GM12801 (cell line): ENCODE data around the gene ASPM.

Experiments
- TF ChIP-seq, protein P1 (sequence below): IDR thresholded peaks from one replicate; pipeline ENCODE4 v1.5.1; 2011; ENCODE audit warnings: control low read depth; ENCODE audit not compliant: insufficient read length; ENCODE audit errors: extremely low read depth

ASPM gene

DNA sequence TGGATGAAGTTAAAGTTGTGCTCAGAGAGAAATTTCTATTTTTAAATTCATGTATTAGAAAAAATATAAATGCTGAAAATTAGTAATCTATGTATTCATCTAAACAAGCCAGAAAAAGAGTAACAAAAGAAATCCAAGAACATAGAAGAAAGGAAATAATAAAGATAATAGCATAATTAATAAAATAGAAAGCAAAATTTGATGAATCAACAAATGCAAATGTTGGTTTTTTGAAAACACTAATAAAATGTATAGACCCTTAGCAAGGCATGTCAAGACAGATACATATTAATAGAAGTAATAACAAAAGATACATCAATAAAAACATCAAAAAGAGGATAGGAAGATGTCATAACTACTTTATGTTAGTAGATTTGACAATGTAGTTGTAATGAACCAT, 97.4 kb downstream of the ASPM start:
- TF ChIP-seq, protein P1, sequence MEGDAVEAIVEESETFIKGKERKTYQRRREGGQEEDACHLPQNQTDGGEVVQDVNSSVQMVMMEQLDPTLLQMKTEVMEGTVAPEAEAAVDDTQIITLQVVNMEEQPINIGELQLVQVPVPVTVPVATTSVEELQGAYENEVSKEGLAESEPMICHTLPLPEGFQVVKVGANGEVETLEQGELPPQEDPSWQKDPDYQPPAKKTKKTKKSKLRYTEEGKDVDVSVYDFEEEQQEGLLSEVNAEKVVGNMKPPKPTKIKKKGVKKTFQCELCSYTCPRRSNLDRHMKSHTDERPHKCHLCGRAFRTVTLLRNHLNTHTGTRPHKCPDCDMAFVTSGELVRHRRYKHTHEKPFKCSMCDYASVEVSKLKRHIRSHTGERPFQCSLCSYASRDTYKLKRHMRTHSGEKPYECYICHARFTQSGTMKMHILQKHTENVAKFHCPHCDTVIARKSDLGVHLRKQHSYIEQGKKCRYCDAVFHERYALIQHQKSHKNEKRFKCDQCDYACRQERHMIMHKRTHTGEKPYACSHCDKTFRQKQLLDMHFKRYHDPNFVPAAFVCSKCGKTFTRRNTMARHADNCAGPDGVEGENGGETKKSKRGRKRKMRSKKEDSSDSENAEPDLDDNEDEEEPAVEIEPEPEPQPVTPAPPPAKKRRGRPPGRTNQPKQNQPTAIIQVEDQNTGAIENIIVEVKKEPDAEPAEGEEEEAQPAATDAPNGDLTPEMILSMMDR: no peak

DNA sequence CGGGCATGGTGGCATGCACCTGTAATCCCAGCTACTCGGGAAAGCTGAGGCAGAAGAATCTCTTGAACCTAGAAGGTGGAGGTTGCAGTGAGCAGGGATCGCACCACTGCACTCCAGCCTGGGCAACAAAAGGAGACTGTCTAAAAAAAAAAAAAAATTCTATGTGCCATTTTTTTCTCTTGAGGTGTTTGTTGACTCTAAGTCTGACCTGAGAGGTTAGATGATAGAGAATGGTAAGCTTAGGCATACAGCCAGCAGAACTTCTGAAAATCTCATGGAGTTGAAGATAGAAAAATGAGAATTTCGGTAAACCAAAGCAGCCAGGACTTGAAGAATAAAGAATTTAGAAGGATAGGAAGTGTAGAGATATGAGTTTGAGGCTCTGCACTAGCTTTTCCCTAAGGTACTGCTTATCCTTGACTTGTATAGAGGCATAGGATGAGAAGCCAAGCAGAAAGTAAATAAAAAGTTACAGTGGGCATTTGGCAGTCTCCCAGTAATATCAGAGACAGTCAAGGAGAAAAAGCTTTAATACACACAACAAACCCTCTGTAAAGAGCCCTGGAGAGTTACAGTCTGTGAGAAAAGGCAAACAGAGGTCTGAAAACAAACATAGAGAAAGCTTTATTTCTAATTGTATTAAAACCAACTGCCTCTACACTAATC, 103.7 kb downstream of the ASPM start:
- TF ChIP-seq, protein P1: no peak

DNA sequence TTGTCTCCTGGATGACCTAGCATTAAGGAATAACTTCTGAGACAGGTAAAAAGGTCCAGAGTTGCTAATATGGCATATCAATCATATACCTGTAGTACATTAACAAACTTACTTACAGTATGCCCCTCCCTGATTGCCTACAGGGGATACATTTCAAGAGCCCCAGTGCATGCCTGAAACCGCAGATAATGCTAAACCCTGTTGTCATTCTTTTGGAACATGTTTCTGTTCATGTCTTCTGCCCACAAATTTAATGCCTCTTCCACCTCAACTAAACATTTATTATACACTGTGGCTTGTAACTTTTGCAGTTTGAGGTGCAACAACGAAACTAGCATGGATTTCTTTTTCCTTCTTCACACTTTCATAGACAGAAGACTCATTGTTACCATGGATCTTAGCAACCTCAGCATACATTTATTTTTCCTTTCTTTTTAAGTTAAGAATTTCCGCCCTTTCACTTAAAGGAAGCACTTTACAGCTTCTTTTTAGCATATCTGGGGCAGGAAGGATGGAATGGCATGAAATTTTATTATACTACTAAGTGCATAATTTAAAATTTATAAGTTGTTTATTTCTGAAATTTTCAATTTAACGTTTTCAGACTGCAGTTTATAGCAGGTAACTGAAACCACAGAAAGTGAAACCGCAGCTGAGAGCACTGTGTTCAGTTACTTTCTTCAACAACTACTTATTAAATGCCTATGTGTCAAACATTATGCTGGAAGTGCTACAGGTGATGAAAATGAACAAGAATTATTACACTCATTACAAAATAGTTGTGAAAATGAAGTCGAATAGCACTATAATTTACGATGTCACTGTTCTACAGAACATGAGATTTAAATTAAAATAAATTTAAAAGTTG, 104.7 kb downstream of the ASPM start:
- TF ChIP-seq, protein P1: no peak

DNA sequence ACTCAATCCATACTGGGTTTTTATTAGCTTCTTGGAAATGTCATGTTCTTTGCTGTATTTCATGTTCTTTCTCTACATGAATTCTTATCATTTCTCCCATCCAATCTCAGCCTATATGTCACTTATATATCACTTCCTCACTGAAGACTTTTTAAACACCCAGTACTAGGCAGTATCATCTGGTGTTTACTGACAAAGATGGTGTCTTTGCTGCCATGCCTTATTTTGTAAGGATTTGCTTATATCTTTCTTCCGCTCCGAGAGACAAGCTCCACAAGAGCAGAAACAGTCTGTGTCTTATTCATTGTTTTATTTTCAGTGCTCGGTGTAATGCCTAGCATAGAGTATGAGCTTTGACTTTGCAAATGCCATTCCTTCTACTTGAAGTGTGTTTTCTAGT, 109.6 kb downstream of the ASPM start:
- TF ChIP-seq, protein P1: no peak
